Measurements from ENCODE around the gene EDARADD. TPM values are rescaled to one million over a fixed set of nuclear protein-coding genes. Genes with fewer than 3 reads are reported as not detected.
A peak's percentile ranks its signal among the peaks of the same experiment; 100 is the strongest.

Gene EDARADD
- total and polyA plus RNA-seq, 3 experiments from 2014 or later, result 16.2 to 24.6 (median 23.3) TPM

DNA sequence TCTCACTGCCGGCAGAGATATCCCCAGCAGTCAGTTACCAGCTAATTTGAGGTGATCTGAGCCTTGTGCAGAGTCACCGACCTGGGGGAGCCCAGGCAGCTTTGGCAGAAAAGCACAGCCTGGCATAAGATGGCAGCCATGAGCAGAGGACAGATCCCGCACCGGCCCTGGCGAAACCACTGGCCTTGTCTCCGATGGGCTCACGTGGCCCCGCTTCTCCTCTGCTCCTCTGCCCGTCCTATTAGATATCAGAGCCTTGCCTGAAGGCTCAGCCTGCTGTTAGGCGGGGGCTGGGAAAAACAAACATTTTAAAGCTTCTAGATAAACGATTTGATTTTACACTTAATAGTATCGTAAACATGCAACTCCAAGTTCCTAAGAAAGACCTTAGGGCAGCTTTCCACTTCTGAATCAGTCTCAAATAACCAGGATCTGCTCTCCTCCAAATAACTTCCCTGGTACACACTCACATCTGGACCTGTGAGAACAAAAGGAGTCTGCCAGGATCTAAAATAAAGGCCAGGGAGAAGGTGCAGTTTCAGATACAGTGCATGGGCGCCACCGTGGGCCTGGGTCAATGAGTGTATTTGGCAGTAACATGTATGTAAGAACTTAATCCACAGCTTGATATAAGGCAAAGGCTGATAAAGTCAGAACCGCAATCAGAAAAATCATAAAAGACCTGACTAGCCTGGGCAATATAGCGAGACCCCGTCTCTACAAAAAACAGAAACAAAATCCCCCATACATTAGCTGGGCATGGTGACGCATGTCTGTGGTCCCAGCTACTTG is 10.0 kb downstream of the EDARADD start:
- Histone ChIP-seq H3K4me1 (ENCODE audit: insufficient read depth, low read length) (no peaks in the 10 kb centered on the region), H3K36me3 (ENCODE audit: insufficient read depth, low read length) (no peaks in the 10 kb centered on the region), H3K4me3 (ENCODE audit: low read length) (no peak overlapping the region), H3K27ac (ENCODE audit: low read depth, low read length) (no peak overlapping the region), H3K9me3 (ENCODE audit: low read length) (no peaks in the 10 kb centered on the region), H3K27me3 (ENCODE audit: insufficient read depth, low read length, poor library complexity, severe bottlenecking) (no peaks in the 10 kb centered on the region)
- no peak overlapping the region for H3K4me3 Mint-ChIP-seq
- ChIA-PET CTCF (no interaction called here), POLR2A (no interaction called here)
- H3K36me3 Mint-ChIP-seq, result peaks cover 0 to 3% (median 0%) of the 10 kb centered on the region in 3 donors
- H3K27ac Mint-ChIP-seq, result peak overlapping the region in 2 of 8 donors; percentile 58 to 73
- no peak for DNase-seq
- H3K4me1 Mint-ChIP-seq, result peaks cover 19 to 52% (median 30%) of the 10 kb centered on the region in 3 donors
- peaks cover 0 to 1% of the 10 kb centered on the region in 2 donors for H3K27me3 Mint-ChIP-seq
- H3K9me3 Mint-ChIP-seq, result no peaks in the 10 kb centered on the region

DNA sequence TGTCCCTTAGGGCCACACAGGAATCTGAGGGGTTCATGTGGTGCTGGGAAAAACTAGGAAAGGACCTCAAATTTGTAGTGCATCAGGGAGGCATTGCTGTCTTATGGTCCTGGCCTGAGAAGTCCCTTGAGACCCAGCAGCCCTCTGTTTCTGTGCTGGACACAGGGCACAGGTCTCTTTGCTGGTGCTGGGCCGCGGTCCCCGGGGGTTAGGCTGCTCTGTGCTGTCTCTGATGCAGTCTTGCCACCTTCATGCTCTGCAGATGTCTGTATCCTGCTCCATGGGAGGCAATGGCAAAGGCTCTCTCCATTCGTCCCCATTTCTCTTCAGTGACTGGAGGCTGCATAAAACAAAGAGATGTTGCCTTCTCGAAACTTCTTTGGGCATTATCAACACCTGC is 13.0 kb downstream of the EDARADD start:
- ChIA-PET CTCF (no interaction called here), POLR2A (interaction anchor here (1.6 kb wide), 1 partner anchor 9 kb away, joined by 4 read pairs; no protein-coding TSS in a partner anchor)
- Mint-ChIP-seq H3K4me1 (peaks cover 9 to 36% (median 19%) of the 10 kb centered on the region in 3 donors), H3K36me3 (peaks cover 0 to 15% (median 5%) of the 10 kb centered on the region in 3 donors), H3K27ac (peak overlapping the region in 3 of 8 donors; percentile 8 to 79 (median 26)), H3K9me3 (no peaks in the 10 kb centered on the region), H3K4me3 (no peak overlapping the region), H3K27me3 (peaks cover 0 to 4% of the 10 kb centered on the region in 2 donors)
- Histone ChIP-seq H3K27ac (ENCODE audit: low read depth, low read length) (no peak overlapping the region), H3K27me3 (ENCODE audit: insufficient read depth, low read length, poor library complexity, severe bottlenecking) (no peaks in the 10 kb centered on the region), H3K9me3 (ENCODE audit: low read length) (no peaks in the 10 kb centered on the region), H3K4me1 (ENCODE audit: insufficient read depth, low read length) (no peaks in the 10 kb centered on the region), H3K4me3 (ENCODE audit: low read length) (no peak overlapping the region), H3K36me3 (ENCODE audit: insufficient read depth, low read length) (no peaks in the 10 kb centered on the region)
- no peak for DNase-seq

DNA sequence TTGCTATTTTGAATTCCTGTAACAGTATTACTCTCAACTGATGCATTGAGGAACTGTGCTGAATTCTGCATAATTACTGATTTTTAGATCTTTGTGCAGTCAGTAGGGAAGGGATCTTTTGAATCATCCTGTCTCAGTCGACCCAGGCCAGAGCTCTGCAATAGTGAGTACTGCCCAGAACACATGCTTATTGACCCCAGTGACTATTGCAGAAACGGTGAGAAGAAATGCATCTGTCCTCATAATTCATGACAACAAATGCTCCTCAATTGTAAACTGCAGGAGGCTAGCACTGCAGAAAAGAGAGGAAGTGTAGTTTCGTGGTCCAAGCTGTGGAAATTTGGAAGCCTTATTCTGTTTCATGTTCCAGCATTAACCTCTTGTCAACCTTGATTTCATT is 19.6 kb downstream of the EDARADD start:
- Histone ChIP-seq H3K9me3 (ENCODE audit: low read length) (no peaks in the 10 kb centered on the region), H3K4me3 (ENCODE audit: low read length) (no peak overlapping the region), H3K27ac (ENCODE audit: low read depth, low read length) (no peak overlapping the region), H3K36me3 (ENCODE audit: insufficient read depth, low read length) (no peaks in the 10 kb centered on the region), H3K27me3 (ENCODE audit: insufficient read depth, low read length, poor library complexity, severe bottlenecking) (no peaks in the 10 kb centered on the region), H3K4me1 (ENCODE audit: insufficient read depth, low read length) (peaks cover 20% of the 10 kb centered on the region)
- Mint-ChIP-seq H3K36me3 (peaks cover 0 to 19% (median 11%) of the 10 kb centered on the region in 3 donors), H3K4me1 (peaks cover 30 to 46% (median 37%) of the 10 kb centered on the region in 3 donors), H3K27me3 (peaks cover 0 to 3% of the 10 kb centered on the region in 2 donors), H3K9me3 (no peaks in the 10 kb centered on the region), H3K27ac (peak overlapping the region in 7 of 8 donors; percentile 0 to 100 (median 77)), H3K4me3 (no peak overlapping the region)
- ChIA-PET CTCF (interaction anchor here (1.2 kb wide), 1 partner anchor 19 kb away, joined by 3 read pairs; the partner anchor contains the start of gene EDARADD), POLR2A (no interaction called here)
- no peak for DNase-seq

DNA sequence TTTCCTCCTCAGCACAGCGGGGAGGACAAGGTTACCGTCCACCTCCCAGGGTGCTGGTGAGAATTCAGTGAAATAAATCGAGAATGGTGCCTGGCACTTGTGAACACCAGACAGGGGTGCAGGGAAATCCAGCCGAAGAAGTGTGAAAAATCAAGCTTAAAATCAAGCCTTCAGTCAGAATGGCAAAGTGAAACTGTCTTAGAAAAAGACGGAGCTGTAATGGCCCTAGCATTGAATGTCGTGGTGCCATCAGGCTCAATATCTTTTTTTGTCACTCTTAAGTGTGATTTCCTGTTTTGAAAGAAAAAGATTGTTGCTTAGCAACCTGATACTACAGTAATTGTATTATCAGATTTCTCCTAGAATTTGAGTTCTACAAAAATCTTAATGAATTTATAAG is 22.1 kb downstream of the EDARADD start:
- Histone ChIP-seq H3K4me3 (ENCODE audit: low read length) (peak overlapping the region; percentile 54), H3K27me3 (ENCODE audit: insufficient read depth, low read length, poor library complexity, severe bottlenecking) (no peaks in the 10 kb centered on the region), H3K27ac (ENCODE audit: low read depth, low read length) (peak overlapping the region; percentile 93), H3K4me1 (ENCODE audit: insufficient read depth, low read length) (peaks cover 20% of the 10 kb centered on the region), H3K9me3 (ENCODE audit: low read length) (no peaks in the 10 kb centered on the region), H3K36me3 (ENCODE audit: insufficient read depth, low read length) (no peaks in the 10 kb centered on the region)
- POLR2A ChIA-PET, result interaction anchor here (0.6 to 1.9 kb wide), 4 partner anchors 9 to 102 kb away, joined by 4 to 16 read pairs (median 8); partner anchors contain the start of gene EDARADD
- H3K9me3 Mint-ChIP-seq, result no peaks in the 10 kb centered on the region
- peak overlapping the region; percentile 96 to 100 (median 99) for H3K27ac Mint-ChIP-seq
- DNase-seq, result peak; percentile 31 to 85 (median 43)
- no peaks in the 10 kb centered on the region for H3K27me3 Mint-ChIP-seq
- H3K36me3 Mint-ChIP-seq, result peaks cover 0 to 10% (median 10%) of the 10 kb centered on the region in 3 donors
- CTCF ChIA-PET, result interaction anchor here (2.7 kb wide), 1 partner anchor 21 kb away, joined by 11 read pairs; the partner anchor contains the start of gene EDARADD
- peaks cover 33 to 45% (median 33%) of the 10 kb centered on the region in 3 donors for H3K4me1 Mint-ChIP-seq
- peak overlapping the region; percentile 66 to 89 (median 84) for H3K4me3 Mint-ChIP-seq

DNA sequence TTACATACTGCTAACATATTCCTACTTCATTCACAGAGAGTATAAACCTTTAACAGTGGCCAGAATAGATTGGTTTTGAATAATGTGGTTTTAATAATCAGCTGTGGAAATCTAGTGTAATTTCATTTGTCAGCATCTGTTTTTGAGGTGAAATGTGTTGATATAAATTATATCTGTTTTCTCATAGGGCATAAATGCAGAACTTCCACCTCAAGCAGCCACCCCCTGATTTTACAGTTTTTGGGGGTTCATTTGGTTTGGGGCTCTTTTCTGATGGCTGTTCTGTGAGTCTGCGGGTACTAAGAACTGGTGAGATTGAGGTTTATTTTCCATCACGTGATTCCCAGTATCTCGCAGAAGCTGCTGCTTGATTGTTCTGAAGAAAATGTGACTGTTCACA is 23.2 kb downstream of the EDARADD start:
- peak overlapping the region; percentile 93 for H3K27ac ChIP-seq (ENCODE audit: low read depth, low read length)
- peaks cover 20% of the 10 kb centered on the region for H3K4me1 ChIP-seq (ENCODE audit: insufficient read depth, low read length)
- ChIA-PET CTCF (interaction anchor here (1.3 to 2.7 kb wide), 2 partner anchors 22 to 34 kb away, joined by 3 to 11 read pairs; partner anchors contain the start of gene EDARADD), POLR2A (interaction anchor here (1.9 kb wide), 1 partner anchor 23 kb away, joined by 10 read pairs; the partner anchor contains the start of gene EDARADD)
- Mint-ChIP-seq H3K36me3 (peaks cover 0 to 6% (median 5%) of the 10 kb centered on the region in 3 donors), H3K9me3 (no peaks in the 10 kb centered on the region), H3K4me3 (peak overlapping the region; percentile 19 to 66 (median 32)), H3K27me3 (no peaks in the 10 kb centered on the region), H3K27ac (peak overlapping the region; percentile 77 to 100 (median 92)), H3K4me1 (peaks cover 33 to 43% (median 38%) of the 10 kb centered on the region in 3 donors)
- no peaks in the 10 kb centered on the region for H3K27me3 ChIP-seq (ENCODE audit: insufficient read depth, low read length, poor library complexity, severe bottlenecking)
- DNase-seq, result peak in 2 of 5 donors; percentile 40 to 57
- H3K9me3 ChIP-seq (ENCODE audit: low read length), result no peaks in the 10 kb centered on the region
- no peak overlapping the region for H3K4me3 ChIP-seq (ENCODE audit: low read length)
- no peaks in the 10 kb centered on the region for H3K36me3 ChIP-seq (ENCODE audit: insufficient read depth, low read length)

DNA sequence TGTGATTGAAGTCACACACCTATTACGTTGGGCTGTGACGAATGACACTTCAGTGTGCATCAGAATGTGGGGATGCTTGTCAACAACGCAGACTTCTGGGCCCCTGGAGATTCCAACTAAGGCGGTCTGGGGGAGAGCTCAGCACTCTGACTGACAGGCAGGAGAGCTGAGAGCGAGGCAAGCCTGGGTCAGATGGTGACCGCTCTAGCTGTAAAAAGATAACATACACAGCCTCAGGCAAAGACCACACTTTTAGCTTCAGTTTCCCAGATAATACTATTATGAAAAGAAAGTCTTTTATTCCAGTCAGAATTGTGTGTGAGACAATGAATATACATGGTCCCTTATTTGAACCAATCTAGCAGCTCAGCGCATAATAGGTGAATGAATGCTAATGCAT is 25.4 kb downstream of the EDARADD start:
- ChIA-PET CTCF (no interaction called here), POLR2A (no interaction called here)
- no peaks in the 10 kb centered on the region for H3K9me3 Mint-ChIP-seq
- DNase-seq, result no peak
- H3K27me3 ChIP-seq (ENCODE audit: insufficient read depth, low read length, poor library complexity, severe bottlenecking), result no peaks in the 10 kb centered on the region
- no peak overlapping the region for H3K4me3 Mint-ChIP-seq
- peaks cover 32 to 36% (median 34%) of the 10 kb centered on the region in 3 donors for H3K4me1 Mint-ChIP-seq
- H3K4me1 ChIP-seq (ENCODE audit: insufficient read depth, low read length), result peaks cover 20% of the 10 kb centered on the region
- peaks cover 4 to 5% (median 4%) of the 10 kb centered on the region in 3 donors for H3K36me3 Mint-ChIP-seq
- H3K27ac ChIP-seq (ENCODE audit: low read depth, low read length), result no peak overlapping the region
- H3K36me3 ChIP-seq (ENCODE audit: insufficient read depth, low read length), result no peaks in the 10 kb centered on the region
- H3K27ac Mint-ChIP-seq, result peak overlapping the region in 4 of 8 donors; percentile 23 to 68 (median 50)
- no peak overlapping the region for H3K4me3 ChIP-seq (ENCODE audit: low read length)
- no peaks in the 10 kb centered on the region for H3K27me3 Mint-ChIP-seq
- no peaks in the 10 kb centered on the region for H3K9me3 ChIP-seq (ENCODE audit: low read length)

DNA sequence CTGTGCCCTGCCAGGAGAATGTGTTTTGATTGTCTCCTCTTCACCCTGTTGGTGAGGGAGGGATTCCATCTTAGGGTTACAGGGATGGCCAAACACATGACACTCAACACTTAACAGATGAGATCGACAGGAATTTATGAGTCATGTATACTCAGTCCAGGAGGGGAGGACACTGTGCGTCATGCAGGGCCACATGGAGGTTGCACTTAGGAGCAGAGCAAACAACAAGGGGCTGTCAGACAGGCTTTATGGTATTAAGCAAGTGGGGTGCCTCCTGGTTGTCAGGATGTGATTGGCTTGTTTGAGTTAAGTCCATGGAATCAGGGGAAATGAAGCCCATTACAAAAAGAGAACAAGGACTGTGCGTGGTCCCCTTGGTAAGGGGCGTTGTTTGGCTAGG is 26.9 kb downstream of the EDARADD start:
- no peaks in the 10 kb centered on the region for H3K27me3 Mint-ChIP-seq
- POLR2A ChIA-PET, result no interaction called here

More for the DNA sequence above, 26.9 kb downstream of the EDARADD start:
- Mint-ChIP-seq H3K27ac (peak overlapping the region in 4 of 8 donors; percentile 8 to 77 (median 36)), H3K4me3 (no peak overlapping the region), H3K36me3 (peaks cover 1 to 5% (median 2%) of the 10 kb centered on the region in 3 donors), H3K4me1 (peaks cover 25 to 40% (median 34%) of the 10 kb centered on the region in 3 donors), H3K9me3 (no peaks in the 10 kb centered on the region)
- Histone ChIP-seq H3K9me3 (ENCODE audit: low read length) (no peaks in the 10 kb centered on the region), H3K36me3 (ENCODE audit: insufficient read depth, low read length) (no peaks in the 10 kb centered on the region), H3K4me3 (ENCODE audit: low read length) (no peak overlapping the region), H3K27ac (ENCODE audit: low read depth, low read length) (no peak overlapping the region), H3K4me1 (ENCODE audit: insufficient read depth, low read length) (peaks cover 15% of the 10 kb centered on the region), H3K27me3 (ENCODE audit: insufficient read depth, low read length, poor library complexity, severe bottlenecking) (no peaks in the 10 kb centered on the region)
- CTCF ChIA-PET, result no interaction called here
- DNase-seq, result no peak
